ENCODE measurements around the gene MATN3. TPM values are rescaled to one million over a fixed set of nuclear protein-coding genes. Genes with fewer than 3 reads are reported as not detected.

The MATN3 gene
- total and polyA plus RNA-seq, 4 donors: 0.05 to 0.10 (median 0.08) TPM; not detected in 1

GRCh38 chr2:20019747-20020146 is 7.3 kb upstream of the MATN3 start (continued):
- TF ChIP-seq REST (IDR thresholded peaks at IDR 0.05) (no peak), EGR1 (IDR thresholded peaks at IDR 0.05; ENCODE audit: low read depth in 2 of 2) (no peak), RXRA (IDR thresholded peaks at IDR 0.05) (no peak)

DNA sequence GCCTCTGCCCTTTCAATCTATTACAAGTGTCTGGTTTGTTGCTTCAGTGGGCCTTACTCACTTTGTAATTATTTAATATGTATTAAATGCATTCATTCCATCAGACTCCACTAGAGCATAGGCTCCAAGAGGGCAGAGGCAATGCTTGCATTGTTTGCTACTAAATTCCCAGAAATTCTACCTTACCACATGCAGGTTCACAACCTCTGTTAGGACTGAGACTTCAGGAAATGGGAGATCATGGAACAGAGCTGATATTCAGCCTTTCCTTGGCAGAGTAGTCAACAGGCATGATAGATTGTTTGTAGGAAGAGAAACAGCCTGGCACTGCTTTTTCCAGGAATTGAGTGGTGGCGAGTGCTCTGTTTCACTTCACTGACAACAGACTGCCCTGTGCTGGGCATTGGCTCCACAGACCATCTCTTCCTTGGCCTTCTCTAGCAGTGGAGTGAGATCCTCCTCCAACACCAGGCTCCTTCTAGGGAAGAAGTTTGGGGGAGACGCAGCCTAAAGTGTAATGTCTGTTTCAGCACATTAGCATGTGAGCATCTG is 6.2 kb upstream of the MATN3 start:
- peaks cover 0 to 5% (median 1%) of the 10 kb centered on the region in 4 donors for H3K4me1 ChIP-seq (ENCODE audit: control insufficient read depth in 4 of 4, insufficient read depth in 4 of 4, low read length in 3 of 4)
- H3K4me3 ChIP-seq (ENCODE audit: low read depth in 1 of 3, low read length in 3 of 3): no peak overlapping the region
- no peak overlapping the region for H3K9ac ChIP-seq (ENCODE audit: low read depth in 1 of 2, low read length in 2 of 2)
- no peak for TF ChIP-seq RXRA (IDR thresholded peaks at IDR 0.05)
- no peak for TF ChIP-seq HNF4A (conservative IDR thresholded peaks at IDR 0.05)
- TF ChIP-seq EGR1 (IDR thresholded peaks at IDR 0.05; ENCODE audit: low read depth in 2 of 2): no peak
- no peak for TF ChIP-seq CTCF (IDR thresholded peaks at IDR 0.05; ENCODE audit: low read depth, low read length, missing input control)
- no peak for TF ChIP-seq SP1 (IDR thresholded peaks at IDR 0.05)
- no peak for TF ChIP-seq GABPA (IDR thresholded peaks at IDR 0.05 in 1 of 2, conservative IDR thresholded peaks at IDR 0.05 in 1 of 2)
- no peak for TF ChIP-seq HNF4G (IDR thresholded peaks at IDR 0.05)
- TF ChIP-seq, protein P1, sequence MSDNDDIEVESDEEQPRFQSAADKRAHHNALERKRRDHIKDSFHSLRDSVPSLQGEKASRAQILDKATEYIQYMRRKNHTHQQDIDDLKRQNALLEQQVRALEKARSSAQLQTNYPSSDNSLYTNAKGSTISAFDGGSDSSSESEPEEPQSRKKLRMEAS (IDR thresholded peaks at IDR 0.05): no peak
- no peak for TF ChIP-seq TAF1 (conservative IDR thresholded peaks at IDR 0.05)
- no peak for TF ChIP-seq NR2F2 (IDR thresholded peaks at IDR 0.05)
- no peak for TF ChIP-seq FOXA1 (IDR thresholded peaks at IDR 0.05)
- TF ChIP-seq YY1 (IDR thresholded peaks at IDR 0.05): no peak
- TF ChIP-seq REST (IDR thresholded peaks at IDR 0.05): no peak
- TF ChIP-seq ZBTB33 (IDR thresholded peaks at IDR 0.05): no peak
- TF ChIP-seq JUND (IDR thresholded peaks at IDR 0.05): no peak
- TF ChIP-seq, protein P2, sequence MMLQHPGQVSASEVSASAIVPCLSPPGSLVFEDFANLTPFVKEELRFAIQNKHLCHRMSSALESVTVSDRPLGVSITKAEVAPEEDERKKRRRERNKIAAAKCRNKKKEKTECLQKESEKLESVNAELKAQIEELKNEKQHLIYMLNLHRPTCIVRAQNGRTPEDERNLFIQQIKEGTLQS (IDR thresholded peaks at IDR 0.05): no peak
- TF ChIP-seq FOXA2 (IDR thresholded peaks at IDR 0.05): no peak
- no peak for TF ChIP-seq RAD21 (IDR thresholded peaks at IDR 0.05)
- no peaks in the 10 kb centered on the region for H3K9me3 ChIP-seq (ENCODE audit: control insufficient read depth in 4 of 4, low read length in 3 of 4)
- 94% methylated on average over 2 of the region's 2 CpGs for WGBS
- DNase-seq (ENCODE audit: low spot score): no peak
- H3K27me3 ChIP-seq (ENCODE audit: control insufficient read depth in 4 of 4, insufficient read depth in 4 of 4, low read length in 3 of 4): no peaks in the 10 kb centered on the region
- no peak overlapping the region for H3K27ac ChIP-seq (ENCODE audit: low read depth in 1 of 2, low read length in 2 of 2)
- no peaks in the 10 kb centered on the region for H3K36me3 ChIP-seq (ENCODE audit: control insufficient read depth in 4 of 4, insufficient read depth in 3 of 4, low read depth in 1 of 4, low read length in 3 of 4)

All from liver (tissue), 9 donors.